ENCODE results near the gene SPG7.
A peak's percentile ranks its signal among the peaks of the same experiment; 100 is the strongest.

Gene SPG7

GRCh38 chr16:89466920-89467319, 41.3 kb upstream of the SPG7 start:
- peaks cover 4% of the 10 kb centered on the region for H3K36me3 ChIP-seq (replicated peaks)
- DNase-seq, result no peak
- in situ Hi-C loops (cut with HindIII; ENCODE audit: low pct_ligation_motif_present, low sequenced_read_pairs), result no loop called here
- no peak for TF ChIP-seq CTCF (IDR thresholded peaks at IDR 0.05; ENCODE audit: low read depth, low read length, missing control alignments)
- no peaks in the 10 kb centered on the region for H3K27me3 ChIP-seq (replicated peaks)
- no peak overlapping the region for H3K4me3 ChIP-seq (ENCODE audit: low read depth, low read length)
- no peak overlapping the region for H3K27ac ChIP-seq

- DNase-seq, result no peak
- peaks cover 4% of the 10 kb centered on the region for H3K36me3 ChIP-seq (replicated peaks)
- H3K27me3 ChIP-seq (replicated peaks), result no peaks in the 10 kb centered on the region
- TF ChIP-seq CTCF (IDR thresholded peaks at IDR 0.05; ENCODE audit: low read depth, low read length, missing control alignments), result no peak
- H3K27ac ChIP-seq, result no peak overlapping the region
- in situ Hi-C loops (cut with HindIII; ENCODE audit: low pct_ligation_motif_present, low sequenced_read_pairs), result no loop called here
- H3K4me3 ChIP-seq (ENCODE audit: low read depth, low read length), result no peak overlapping the region
Measured at GRCh38 chr16:89467382-89467781, 40.8 kb upstream of the SPG7 start.

GRCh38 chr16:89472711-89473075, 35.5 kb upstream of the SPG7 start:
- peaks cover 1% of the 10 kb centered on the region for H3K36me3 ChIP-seq (replicated peaks)
- no peak for TF ChIP-seq CTCF (IDR thresholded peaks at IDR 0.05; ENCODE audit: low read depth, low read length, missing control alignments)
- H3K27me3 ChIP-seq (replicated peaks), result no peaks in the 10 kb centered on the region
- H3K4me3 ChIP-seq (ENCODE audit: low read depth, low read length), result no peak overlapping the region
- no peak for DNase-seq
- H3K27ac ChIP-seq, result no peak overlapping the region
- in situ Hi-C loops (cut with HindIII; ENCODE audit: low pct_ligation_motif_present, low sequenced_read_pairs), result no loop called here

DNA sequence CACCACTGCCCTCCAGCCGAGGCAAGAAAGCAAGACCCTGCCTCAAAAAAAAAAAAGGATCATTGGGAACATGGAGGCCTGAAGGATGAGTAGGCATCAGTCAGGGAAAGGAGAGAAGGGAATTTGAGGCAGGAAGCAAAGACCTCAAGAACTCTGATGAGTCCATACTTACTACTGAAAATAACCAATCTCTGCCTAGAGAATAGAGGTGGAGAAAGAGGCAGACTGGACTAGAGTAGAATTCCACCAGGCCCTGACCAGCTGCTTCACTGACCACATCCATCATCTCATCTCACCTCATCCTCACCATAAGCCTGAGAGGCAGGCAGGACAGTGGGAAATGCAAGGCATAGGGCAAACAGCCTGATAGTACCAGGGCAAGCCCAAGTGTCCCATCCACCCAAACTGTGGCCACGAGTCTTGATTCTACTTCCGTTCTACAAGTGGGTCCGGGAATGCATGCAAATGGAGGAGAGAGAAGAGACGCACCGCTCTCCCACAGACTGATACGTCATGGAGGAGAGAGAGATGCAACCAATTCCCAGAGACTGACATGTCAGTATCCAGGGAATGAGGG, 35.0 kb upstream of the SPG7 start:
- Histone ChIP-seq H3K4me3 (ENCODE audit: low read depth, low read length) (no peak overlapping the region), H3K27me3 (replicated peaks) (no peaks in the 10 kb centered on the region), H3K27ac (no peak overlapping the region), H3K36me3 (replicated peaks) (no peaks in the 10 kb centered on the region)
- in situ Hi-C loops (cut with HindIII; ENCODE audit: low pct_ligation_motif_present, low sequenced_read_pairs), result no loop called here
- no peak for DNase-seq
- no peak for TF ChIP-seq CTCF (IDR thresholded peaks at IDR 0.05; ENCODE audit: low read depth, low read length, missing control alignments)

DNA sequence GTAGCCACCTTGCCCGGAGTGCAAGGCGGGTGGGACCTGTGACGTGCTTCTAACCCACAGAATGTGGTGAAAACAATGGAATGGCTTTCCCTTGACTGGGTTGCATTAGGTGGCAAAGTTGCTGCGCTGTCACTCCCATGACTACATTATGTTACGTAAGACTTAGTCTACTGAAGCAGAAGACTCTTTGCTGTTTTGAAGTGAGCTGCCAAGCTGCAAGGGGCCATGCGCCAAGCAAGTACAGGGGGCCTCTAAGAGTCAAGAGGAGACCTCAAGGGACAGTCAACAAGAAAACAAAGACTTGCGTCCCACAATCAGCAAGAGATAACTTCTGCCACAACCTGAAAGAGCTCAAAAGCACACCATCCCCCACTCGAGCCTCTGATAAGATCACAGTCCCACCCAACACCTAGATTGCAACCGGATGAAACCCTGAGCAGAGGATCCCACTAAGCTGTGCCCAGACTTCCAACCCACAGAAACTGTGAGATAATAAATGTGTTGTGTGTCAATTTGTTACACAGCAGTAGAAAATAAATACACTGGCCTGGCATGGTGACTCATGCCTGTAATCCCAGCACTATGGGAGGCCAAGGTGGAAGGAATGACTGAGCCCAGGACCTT, 34.3 kb upstream of the SPG7 start:
- in situ Hi-C loops (cut with HindIII; ENCODE audit: low pct_ligation_motif_present, low sequenced_read_pairs), result no loop called here
- DNase-seq, result peak; percentile 34
- H3K27me3 ChIP-seq (replicated peaks), result no peaks in the 10 kb centered on the region
- no peak overlapping the region for H3K27ac ChIP-seq
- no peak overlapping the region for H3K4me3 ChIP-seq (ENCODE audit: low read depth, low read length)
- no peaks in the 10 kb centered on the region for H3K36me3 ChIP-seq (replicated peaks)
- TF ChIP-seq CTCF (IDR thresholded peaks at IDR 0.05; ENCODE audit: low read depth, low read length, missing control alignments), result no peak

DNA sequence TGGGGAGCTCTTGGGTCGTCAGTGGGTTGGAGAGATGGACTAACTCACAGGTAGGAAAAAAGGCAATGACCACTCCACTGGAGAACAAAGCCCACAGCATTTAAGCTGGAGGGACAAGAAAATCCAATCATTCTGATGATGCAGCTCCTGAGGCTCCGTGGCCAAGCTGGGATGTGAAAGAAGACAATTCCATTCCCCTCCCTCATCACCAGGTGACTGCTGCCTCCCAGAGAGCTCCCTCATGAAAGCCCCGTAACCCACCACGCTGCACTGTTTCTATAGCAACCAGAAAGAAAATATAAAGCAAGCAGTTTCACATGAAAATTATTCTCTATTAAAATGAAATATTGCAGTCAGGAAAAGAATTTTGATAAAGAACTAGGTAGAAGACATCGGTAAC, 33.1 kb upstream of the SPG7 start:
- no peaks in the 10 kb centered on the region for H3K27me3 ChIP-seq (replicated peaks)
- H3K36me3 ChIP-seq (replicated peaks), result no peaks in the 10 kb centered on the region
- in situ Hi-C loops (cut with HindIII; ENCODE audit: low pct_ligation_motif_present, low sequenced_read_pairs), result no loop called here
- H3K4me3 ChIP-seq (ENCODE audit: low read depth, low read length), result no peak overlapping the region
- DNase-seq, result no peak
- TF ChIP-seq CTCF (IDR thresholded peaks at IDR 0.05; ENCODE audit: low read depth, low read length, missing control alignments), result no peak
- no peak overlapping the region for H3K27ac ChIP-seq
